DND-41 (cell line): ENCODE results near the gene SHC2.

Experiments used
- EZH2 ChIP-seq: IDR thresholded peaks from 3 replicates; pipeline ENCODE4 v1.6.1; 2012; ENCODE audit warnings: borderline replicate concordance, low read depth, mild to moderate bottlenecking, moderate library complexity, low read length, inconsistent platforms; ENCODE audit not compliant: severe bottlenecking
- TF ChIP-seq, protein P1 (sequence below): IDR thresholded peaks from 2 replicates; pipeline ENCODE4 v1.5.1; 2012; ENCODE audit warnings: borderline replicate concordance, low read length, moderate library complexity, mild to moderate bottlenecking; ENCODE audit not compliant: poor library complexity, severe bottlenecking; ENCODE audit errors: extremely low read depth

DNA sequence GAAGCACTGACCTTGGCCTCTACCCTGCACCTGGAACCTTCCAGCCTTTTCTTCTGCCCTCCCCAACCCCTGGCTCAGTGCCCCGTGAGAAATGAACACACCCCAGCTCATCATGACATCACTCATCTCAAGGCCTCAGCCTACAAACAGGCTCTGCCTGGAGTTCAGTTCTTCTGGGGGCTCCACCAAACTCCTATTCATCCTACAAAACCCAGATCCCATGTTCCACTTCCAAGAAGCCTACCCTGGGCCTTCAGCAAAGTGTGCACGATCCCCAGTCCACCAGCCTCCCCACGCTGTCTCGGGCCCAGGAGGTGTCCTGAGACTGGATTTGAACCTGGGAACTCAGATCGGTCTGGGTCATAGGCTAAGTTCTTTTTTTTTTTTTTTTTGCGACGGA, 9.0 kb upstream of the SHC2 start:
- TF ChIP-seq, protein P1, sequence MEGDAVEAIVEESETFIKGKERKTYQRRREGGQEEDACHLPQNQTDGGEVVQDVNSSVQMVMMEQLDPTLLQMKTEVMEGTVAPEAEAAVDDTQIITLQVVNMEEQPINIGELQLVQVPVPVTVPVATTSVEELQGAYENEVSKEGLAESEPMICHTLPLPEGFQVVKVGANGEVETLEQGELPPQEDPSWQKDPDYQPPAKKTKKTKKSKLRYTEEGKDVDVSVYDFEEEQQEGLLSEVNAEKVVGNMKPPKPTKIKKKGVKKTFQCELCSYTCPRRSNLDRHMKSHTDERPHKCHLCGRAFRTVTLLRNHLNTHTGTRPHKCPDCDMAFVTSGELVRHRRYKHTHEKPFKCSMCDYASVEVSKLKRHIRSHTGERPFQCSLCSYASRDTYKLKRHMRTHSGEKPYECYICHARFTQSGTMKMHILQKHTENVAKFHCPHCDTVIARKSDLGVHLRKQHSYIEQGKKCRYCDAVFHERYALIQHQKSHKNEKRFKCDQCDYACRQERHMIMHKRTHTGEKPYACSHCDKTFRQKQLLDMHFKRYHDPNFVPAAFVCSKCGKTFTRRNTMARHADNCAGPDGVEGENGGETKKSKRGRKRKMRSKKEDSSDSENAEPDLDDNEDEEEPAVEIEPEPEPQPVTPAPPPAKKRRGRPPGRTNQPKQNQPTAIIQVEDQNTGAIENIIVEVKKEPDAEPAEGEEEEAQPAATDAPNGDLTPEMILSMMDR = no peak
- TF ChIP-seq EZH2 = no peak
